Jurkat, Clone E6-1 (cell line): Measurements from ENCODE around the gene LMOD3.
A peak's percentile ranks its signal among the peaks of the same experiment; 100 is the strongest.

Source experiments
- DNase-seq: peaks from one replicate; pipeline ENCODE4 v3.0.0-alpha.2; 2011; ENCODE audit warnings: low read depth, low spot score
- H3K4me3 ChIP-seq: 2 replicates; pipeline ENCODE4 v1.5.1; 2011; ENCODE audit warnings: mild to moderate bottlenecking, low read length, control low read depth, moderate library complexity

The LMOD3 gene

DNA sequence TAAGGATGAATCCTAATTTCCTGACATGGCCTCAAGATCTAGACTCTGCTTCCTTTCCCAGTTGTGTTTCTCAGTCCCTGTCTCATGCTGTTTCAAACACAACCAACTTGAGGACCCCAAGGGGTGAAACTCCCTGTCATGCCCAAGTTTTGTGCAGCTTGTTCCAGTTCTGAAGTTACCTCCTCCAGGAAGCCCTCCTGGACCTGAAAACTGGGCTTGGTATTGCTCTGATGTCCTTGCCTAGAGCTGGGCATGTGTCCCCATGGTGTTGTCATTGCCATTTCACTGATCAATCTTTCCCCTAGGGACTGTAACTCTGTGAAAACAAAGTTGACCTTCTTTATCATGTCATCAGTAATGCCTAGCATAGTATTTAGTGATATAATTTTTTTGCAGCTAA lies 6.1 kb upstream of the LMOD3 start:
- DNase-seq: no peak
- no peak overlapping the region for H3K4me3 ChIP-seq

GRCh38 chr3:69126999-69127398 lies 4.6 kb upstream of the LMOD3 start:
- DNase-seq: no peak
- no peak overlapping the region for H3K4me3 ChIP-seq

DNA sequence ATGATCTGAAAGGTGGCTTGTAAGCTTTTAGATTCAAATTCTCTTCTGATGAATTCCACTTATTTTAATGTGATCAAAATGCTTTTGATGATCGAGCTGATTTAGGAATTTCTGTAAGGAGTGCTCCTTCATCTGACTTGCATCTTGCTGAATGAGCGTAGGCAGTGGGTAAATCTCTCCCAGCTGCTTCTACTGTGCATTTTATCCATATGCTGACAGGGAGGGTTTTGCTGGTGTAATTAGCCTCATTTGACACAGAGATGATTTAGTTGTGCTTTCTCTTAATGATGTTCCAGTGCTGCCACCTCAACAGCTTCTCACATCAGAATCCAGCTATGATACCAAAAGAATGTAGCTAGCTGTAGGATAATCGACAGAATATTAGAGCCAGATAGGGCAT lies 3.8 kb upstream of the LMOD3 start:
- no peak for DNase-seq
- H3K4me3 ChIP-seq: no peak overlapping the region

DNA sequence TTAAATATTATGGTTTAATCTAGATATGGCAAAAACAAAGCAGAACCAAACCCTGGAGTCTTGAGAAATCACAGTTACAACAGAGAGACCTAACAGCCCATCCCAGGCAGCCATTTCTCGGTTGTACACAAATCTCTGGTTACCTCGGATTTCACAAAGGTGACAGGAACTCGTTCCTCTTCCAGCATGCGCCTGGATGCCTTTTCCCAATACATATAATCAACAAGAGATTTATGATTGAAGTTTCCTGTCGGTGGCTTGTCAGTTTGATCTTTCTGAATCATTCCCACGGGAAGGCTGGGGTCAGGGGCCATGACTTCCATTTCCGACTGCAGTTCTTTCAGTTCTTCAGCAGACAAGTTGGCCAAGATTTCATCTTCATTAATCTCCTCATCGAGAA lies 445 bp downstream of the LMOD3 start:
- no peak overlapping the region for H3K4me3 ChIP-seq
- no peak for DNase-seq

DNA sequence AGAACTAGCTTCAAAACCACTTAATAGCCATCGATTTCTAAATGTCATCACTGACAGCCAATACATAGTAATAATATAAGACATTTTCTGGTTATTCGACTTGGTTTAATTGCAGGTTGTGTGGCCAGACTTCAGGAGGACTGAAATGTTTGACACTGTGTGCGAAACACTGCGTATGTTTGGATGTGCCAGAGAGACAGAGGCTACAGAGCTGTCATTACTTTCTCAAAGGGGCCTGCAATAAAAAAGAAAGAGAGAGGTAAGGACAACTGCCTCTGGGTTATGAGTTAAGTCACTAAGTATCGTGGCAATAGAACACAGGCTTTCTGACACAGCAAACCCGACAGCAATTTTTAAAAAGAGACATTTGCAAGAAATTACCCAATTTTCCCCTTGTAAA lies 882 bp downstream of the LMOD3 start:
- no peak overlapping the region for H3K4me3 ChIP-seq
- no peak for DNase-seq

- no peak overlapping the region for H3K4me3 ChIP-seq
Measured at GRCh38 chr3:69120879-69121464, 1.4 kb downstream of the LMOD3 start.

GRCh38 chr3:69119681-69120080 lies 2.7 kb downstream of the LMOD3 start:
- no peak for DNase-seq
- no peak overlapping the region for H3K4me3 ChIP-seq

More at GRCh38 chr3:69120879-69121464, 1.4 kb downstream of the LMOD3 start:
- DNase-seq: peak; percentile 88

- no peak overlapping the region for H3K4me3 ChIP-seq
- DNase-seq: no peak
Measured at GRCh38 chr3:69119138-69119537, 3.3 kb downstream of the LMOD3 start.

GRCh38 chr3:69118555-69118954 lies 3.8 kb downstream of the LMOD3 start:
- DNase-seq: no peak

GRCh38 chr3:69116897-69117296 lies 5.5 kb downstream of the LMOD3 start:
- DNase-seq: no peak
- no peak overlapping the region for H3K4me3 ChIP-seq

More at GRCh38 chr3:69118555-69118954, 3.8 kb downstream of the LMOD3 start:
- no peak overlapping the region for H3K4me3 ChIP-seq

- H3K4me3 ChIP-seq: no peak overlapping the region
Measured at GRCh38 chr3:69116162-69116561, 6.2 kb downstream of the LMOD3 start.

DNA sequence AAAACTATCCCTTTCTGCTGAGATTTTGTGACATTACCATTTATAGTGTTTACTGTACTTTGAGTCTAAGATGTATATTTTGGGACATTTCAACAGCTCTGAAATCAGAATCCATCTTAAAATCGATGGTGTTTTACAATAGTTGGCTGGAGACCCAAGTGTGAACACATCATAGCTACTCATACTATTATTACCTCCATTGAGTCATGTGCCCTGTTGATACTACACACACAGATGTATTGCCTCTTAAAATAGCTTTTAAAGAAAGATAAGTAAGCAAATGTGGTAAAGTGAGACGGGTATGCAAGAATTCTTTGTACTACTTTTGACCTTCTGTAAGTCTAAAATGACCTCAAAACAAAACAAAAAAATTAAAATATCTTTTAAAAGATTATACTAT lies 6.7 kb downstream of the LMOD3 start:
- H3K4me3 ChIP-seq: no peak overlapping the region
- DNase-seq: no peak

More at GRCh38 chr3:69116162-69116561, 6.2 kb downstream of the LMOD3 start:
- no peak for DNase-seq

- DNase-seq: no peak
- H3K4me3 ChIP-seq: no peak overlapping the region
Measured at GRCh38 chr3:69113536-69113935, 8.9 kb downstream of the LMOD3 start.

DNA sequence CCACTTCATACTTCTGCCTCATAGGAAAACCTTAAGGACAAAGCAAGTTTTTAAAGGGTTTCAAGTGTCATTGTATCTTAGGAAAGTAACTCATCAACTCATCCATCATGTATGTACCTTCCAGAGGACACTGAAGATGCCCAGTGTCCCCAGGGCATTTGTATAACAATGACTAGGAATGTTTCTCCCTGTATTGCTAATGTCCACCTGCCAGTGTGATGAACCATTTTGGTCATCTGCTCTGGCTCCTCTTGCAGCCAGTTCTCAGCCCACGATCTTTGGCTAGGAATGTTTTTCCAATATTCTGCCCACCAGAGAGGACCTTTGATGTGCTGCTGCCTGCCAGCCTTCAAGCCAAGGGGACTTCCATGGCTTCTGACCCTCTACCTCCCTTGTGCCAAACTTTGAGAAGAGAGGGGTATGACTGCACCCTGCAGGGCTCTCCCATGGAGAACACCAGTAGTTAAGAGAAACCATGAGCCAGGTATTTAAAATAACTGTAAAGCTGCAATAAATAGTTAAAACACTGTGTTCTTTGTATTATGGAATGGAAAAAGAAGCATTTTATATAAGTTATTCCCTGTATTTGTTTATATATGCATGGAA lies 11.4 kb downstream of the LMOD3 start:
- no peak overlapping the region for H3K4me3 ChIP-seq
- no peak for DNase-seq

DNA sequence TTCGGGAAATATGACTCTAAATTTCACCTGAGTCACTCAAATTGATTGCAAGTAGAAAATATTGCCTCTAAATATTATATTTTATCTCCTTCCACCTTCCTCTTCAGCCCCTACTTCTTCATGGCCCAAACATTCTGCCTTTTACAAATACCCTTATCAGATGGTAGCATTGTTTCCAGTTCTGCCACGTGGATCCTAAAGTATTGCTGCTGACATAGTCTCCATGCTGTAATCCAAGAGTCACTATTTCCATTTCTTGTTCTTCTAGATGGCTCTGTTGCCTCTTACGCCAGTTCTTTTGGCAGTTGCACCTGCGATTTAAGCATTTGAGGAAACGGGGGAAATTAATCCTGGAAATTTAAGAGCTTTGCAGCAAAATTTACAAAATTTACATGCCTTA lies 13.6 kb downstream of the LMOD3 start:
- H3K4me3 ChIP-seq: no peak overlapping the region
- no peak for DNase-seq

GRCh38 chr3:69107841-69108240 lies 14.6 kb downstream of the LMOD3 start:
- no peak overlapping the region for H3K4me3 ChIP-seq
- no peak for DNase-seq

DNA sequence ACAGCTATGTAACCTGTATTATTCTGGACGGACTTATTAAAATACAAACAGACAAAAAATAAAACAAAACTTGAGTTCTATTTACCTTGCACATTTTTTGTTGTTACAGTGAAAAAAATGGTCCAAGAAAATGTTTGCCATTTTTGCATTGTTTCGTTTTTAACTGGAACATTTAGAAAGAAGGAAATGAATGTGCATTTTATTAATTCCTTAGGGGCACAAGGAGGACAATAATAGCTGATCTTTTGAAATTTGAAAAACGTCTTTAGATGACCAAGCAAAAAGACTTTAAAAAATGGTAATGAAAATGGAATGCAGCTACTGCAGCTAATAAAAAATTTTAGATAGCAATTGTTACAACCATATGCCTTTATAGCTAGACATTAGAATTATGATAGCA lies 17.1 kb downstream of the LMOD3 start:
- H3K4me3 ChIP-seq: no peak overlapping the region
- DNase-seq: no peak

DNA sequence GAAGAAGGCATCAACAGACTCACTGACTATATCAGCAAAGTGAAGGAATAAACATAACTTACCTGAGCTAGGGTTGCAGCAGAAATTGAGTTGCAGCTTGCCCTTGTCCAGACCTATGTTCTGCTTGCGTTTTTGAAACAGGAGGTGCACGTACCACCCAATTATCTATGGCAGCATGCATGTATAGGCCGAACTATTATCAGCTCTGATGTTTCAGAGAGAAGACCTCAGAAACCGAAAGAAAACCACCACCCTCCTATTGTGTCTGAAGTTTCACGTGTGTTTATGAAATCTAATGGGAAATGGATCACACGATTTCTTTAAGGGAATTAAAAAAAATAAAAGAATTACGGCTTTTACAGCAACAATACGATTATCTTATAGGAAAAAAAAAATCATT lies 17.8 kb downstream of the LMOD3 start:
- DNase-seq: no peak
- H3K4me3 ChIP-seq: no peak overlapping the region

DNA sequence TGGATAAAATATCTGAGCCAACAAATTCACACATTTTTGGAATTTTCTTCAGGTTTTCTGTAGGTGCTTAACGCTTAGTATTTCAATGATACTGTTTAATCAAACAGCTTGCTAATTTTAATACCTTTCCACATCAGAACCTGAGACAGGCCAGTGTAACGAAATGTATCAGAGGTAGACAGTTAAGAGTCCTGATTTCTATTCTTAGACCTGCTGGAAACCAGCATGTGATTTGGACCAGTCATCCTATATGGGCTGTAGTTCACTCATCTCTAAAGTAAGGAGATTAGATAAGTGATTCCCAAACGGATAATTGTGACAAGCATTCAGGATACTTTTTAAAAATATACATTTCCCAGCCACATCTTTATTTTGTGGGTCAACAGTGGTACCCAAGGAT lies 19.3 kb downstream of the LMOD3 start:
- DNase-seq: no peak
- no peak overlapping the region for H3K4me3 ChIP-seq

DNA sequence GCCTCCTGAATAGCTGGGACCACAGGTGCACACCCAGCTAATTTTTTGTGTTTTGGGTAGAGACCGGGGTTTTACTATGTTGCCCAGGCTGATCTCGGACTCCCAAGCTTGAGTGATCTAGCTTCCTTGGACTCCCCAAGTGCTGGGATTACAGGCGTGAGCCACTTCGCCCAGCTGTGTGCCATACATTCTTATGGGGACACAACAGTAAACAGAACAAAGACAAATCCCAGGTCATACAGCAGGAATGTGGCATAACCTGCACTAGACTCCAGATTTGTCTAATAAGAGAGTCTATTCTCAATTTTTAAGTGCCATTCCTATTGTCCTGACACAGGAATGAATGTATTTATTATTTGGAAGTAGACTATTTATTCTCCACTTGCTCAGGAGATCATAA lies 20.0 kb downstream of the LMOD3 start:
- no peak overlapping the region for H3K4me3 ChIP-seq
- no peak for DNase-seq

DNA sequence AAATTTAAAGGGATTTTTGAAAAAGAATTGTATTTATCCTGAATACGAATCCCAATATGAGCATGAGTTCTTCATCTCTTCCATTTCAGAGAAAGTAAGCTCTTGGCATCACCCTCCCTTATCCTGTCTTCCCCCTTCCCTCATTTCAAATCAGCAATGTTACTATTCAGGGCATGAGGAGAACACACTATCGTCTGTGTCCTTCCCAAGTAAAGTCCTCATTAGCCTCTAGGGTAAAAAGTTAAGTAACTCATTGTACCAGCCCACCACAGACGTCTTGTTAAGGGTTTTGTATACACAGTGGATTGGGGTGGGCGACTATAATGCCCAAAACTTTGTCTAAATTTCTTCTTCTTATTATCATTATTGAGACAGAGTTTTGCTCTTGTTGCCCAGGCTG lies 22.8 kb downstream of the LMOD3 start:
- DNase-seq: no peak
- no peak overlapping the region for H3K4me3 ChIP-seq
